A549 (cell line): ENCODE measurements around the gene FXN. TPM values are rescaled to one million over a fixed set of nuclear protein-coding genes. Genes with fewer than 3 reads are reported as not detected.

Source experiments
- ATAC-seq, 2 experiments: fragments of 200-7000 bp in 1 of 2; fragments of >200 bp in 1 of 2; cut with Nextera tagmentation in 1 of 2; cut with Tn5 transposase in 1 of 2; 3 replicates each; pipeline versions ENCODE4 v1.8.0 to v1.9.1; 2018 to 2020; ENCODE audit warnings: mild to moderate bottlenecking in 1 of 2, moderate library complexity in 1 of 2
- CTCF ChIA-PET: fragments of 300-600 bp; sonication (Branson Sonifier 250); formaldehyde crosslinking; extraction: SDS; loops from one replicate; lab custom pipeline; 2021; ENCODE audit warnings: antibody characterized with exemption, inconsistent platforms; lab: Yijun Ruan, JAX
- POLR2A ChIA-PET: fragments of 350-600 bp; formaldehyde crosslinking; extraction: SDS; loops from one replicate; lab custom pipeline; 2021; ENCODE audit warnings: antibody characterized with exemption, inconsistent platforms; lab: Yijun Ruan, JAX
- DNase-seq, 2 experiments: peaks; one replicate each; pipeline versions ENCODE4 v3.0.0 to v3.0.0-alpha.2; 2011 to 2016; ENCODE audit warnings: low read depth in 1 of 2, low spot score in 1 of 2
- FAIRE-seq: peaks from 2 replicates; lab custom pipeline; 2011; peaks lifted over from hg19 to GRCh38; lab: Jason Lieb, UNC
- H3K27ac ChIP-seq, 2 experiments: fragments of >200 bp; sonication (Bioruptor Twin); formaldehyde crosslinking; 3 replicates each; pipeline ENCODE4 v1.5.1; 2016 to 2017
- H3K4me1 ChIP-seq: fragments of >200 bp; sonication (Bioruptor Twin); formaldehyde crosslinking; 3 replicates; pipeline ENCODE4 v1.6.1; 2016
- H3K4me2 ChIP-seq: fragments of >200 bp; sonication (Bioruptor Twin); formaldehyde crosslinking; 3 replicates; pipeline ENCODE4 v1.6.1; 2016
- H3K4me3 ChIP-seq: fragments of >200 bp; sonication (Bioruptor Twin); formaldehyde crosslinking; 3 replicates; pipeline ENCODE4 v1.5.1; 2016
- H3K9me3 ChIP-seq: fragments of >200 bp; sonication (Bioruptor Twin); formaldehyde crosslinking; 3 replicates; pipeline ENCODE4 v1.6.1; 2016
- EHF ChIP-seq: fragments of 250-450 bp; sonication (Bioruptor Pico); IDR thresholded peaks from 2 replicates; pipeline ENCODE4 v1.5.0; 2020; ENCODE audit warnings: mild to moderate bottlenecking
- ESRRA ChIP-seq: fragments of 150-350 bp; IDR thresholded peaks from 2 replicates; pipeline ENCODE4 v1.6.1; 2014; ENCODE audit warnings: mild to moderate bottlenecking, low read length, borderline replicate concordance
- FOSB ChIP-seq: fragments of 250-450 bp; sonication (Bioruptor Pico); IDR thresholded peaks from 2 replicates; pipeline ENCODE4 v1.5.0; 2020; ENCODE audit warnings: mild to moderate bottlenecking, moderate library complexity
- FOXS1 ChIP-seq: fragments of 250-450 bp; sonication (Bioruptor Pico); IDR thresholded peaks from 2 replicates; pipeline ENCODE4 v1.5.0; 2020; ENCODE audit warnings: mild to moderate bottlenecking, moderate library complexity
- HOXB13 ChIP-seq: fragments of 250-450 bp; sonication (Bioruptor Pico); IDR thresholded peaks from 2 replicates; pipeline ENCODE4 v1.5.0; 2020; ENCODE audit warnings: low read depth, mild to moderate bottlenecking, moderate library complexity
- HOXB5 ChIP-seq: fragments of 250-450 bp; sonication (Bioruptor Pico); IDR thresholded peaks from 2 replicates; pipeline ENCODE4 v1.5.0; 2020; ENCODE audit warnings: mild to moderate bottlenecking, moderate library complexity
- KDM1A ChIP-seq: fragments of 200-600 bp; sonication (generic); IDR thresholded peaks from 2 replicates; pipeline ENCODE4 v1.6.1; 2016; ENCODE audit warnings: low read depth, mild to moderate bottlenecking
- MAFK ChIP-seq: fragments of 450-650 bp; IDR thresholded peaks from 2 replicates; pipeline ENCODE4 v1.6.1; 2014; ENCODE audit not compliant: partially characterized antibody
- MAZ ChIP-seq: fragments of 150-350 bp; IDR thresholded peaks from 2 replicates; pipeline ENCODE4 v1.6.1; 2014; ENCODE audit warnings: antibody characterized with exemption, low read depth, low read length, borderline replicate concordance
- NPAS2 ChIP-seq: fragments of 250-450 bp; sonication (Bioruptor Pico); IDR thresholded peaks from 2 replicates; pipeline ENCODE4 v1.8.0; 2022; ENCODE audit warnings: mild to moderate bottlenecking, moderate library complexity, borderline replicate concordance
- RAD21 ChIP-seq, 2 experiments: fragments of >200 bp in 1 of 2; sonication (Bioruptor Twin) in 1 of 2; formaldehyde crosslinking in 1 of 2; IDR thresholded peaks in 1 of 2; conservative IDR thresholded peaks in 1 of 2; 2 replicates in 1 of 2; 3 replicates in 1 of 2; pipeline ENCODE4 v1.6.1; 2012 to 2018; ENCODE audit warnings: inconsistent platforms in 1 of 2
- RARB ChIP-seq: fragments of 250-450 bp; sonication (Bioruptor Pico); IDR thresholded peaks from 2 replicates; pipeline ENCODE4 v1.8.0; 2021; ENCODE audit warnings: mild to moderate bottlenecking, moderate library complexity
- RCOR1 ChIP-seq: fragments of 150-350 bp; IDR thresholded peaks from 2 replicates; pipeline ENCODE4 v1.6.1; 2014; ENCODE audit warnings: antibody characterized with exemption, low read length, low read depth
- RFX5 ChIP-seq: fragments of 450-650 bp; IDR thresholded peaks from 2 replicates; pipeline ENCODE4 v1.7.1; 2014; ENCODE audit warnings: antibody characterized with exemption, mild to moderate bottlenecking, moderate library complexity
- SREBF2 ChIP-seq: fragments of 450-650 bp; IDR thresholded peaks from 2 replicates; pipeline ENCODE4 v1.6.1; 2014; ENCODE audit warnings: mild to moderate bottlenecking, moderate library complexity
- TFCP2L1 ChIP-seq: fragments of 250-450 bp; sonication (Bioruptor Pico); IDR thresholded peaks from 2 replicates; pipeline ENCODE4 v1.5.0; 2021; ENCODE audit warnings: mild to moderate bottlenecking
- TP53 ChIP-seq: fragments of 250-450 bp; sonication (Bioruptor Pico); IDR thresholded peaks from 2 replicates; pipeline ENCODE4 v1.5.0; 2021; ENCODE audit warnings: mild to moderate bottlenecking, moderate library complexity
- ZFP36 ChIP-seq: fragments of 450-650 bp; IDR thresholded peaks from 2 replicates; pipeline ENCODE4 v1.6.1; 2014; ENCODE audit warnings: borderline replicate concordance; ENCODE audit not compliant: partially characterized antibody
- ZNF302 ChIP-seq: fragments of 250-450 bp; sonication (Bioruptor Pico); IDR thresholded peaks from 2 replicates; pipeline ENCODE4 v1.9.0; 2021; ENCODE audit warnings: inconsistent platforms, mild to moderate bottlenecking, moderate library complexity
- WGBS: methylation state at CpG from one replicate; pipeline ENCODE4 v1.1.6; 2017; ENCODE audit errors: missing lambda C conversion rate; 5-methylcytosine and 5-hydroxymethylcytosine counted together
- polyA plus RNA-seq, 4 experiments: library from polyadenylated mRNA; depleted of rRNA in 3 of 4; stranded (reverse); fragments of >200 nt; fragmentation: RNase III in 1 of 4; extraction: RNeasy Plus Mini Kit Qiagen cat#74134 plus additional on column Dnase treatment in 1 of 4; gene quantifications; 2 replicates in 3 of 4; 3 replicates in 1 of 4; pipeline ENCODE4 v1.2.3, GENCODE V29; 2011 to 2017
- TF ChIP-seq, protein P1 (sequence below): IDR thresholded peaks from 2 replicates; pipeline ENCODE4 v1.6.1; 2012
- TF ChIP-seq, protein P2 (sequence below): fragments of 450-650 bp; IDR thresholded peaks from 2 replicates; pipeline ENCODE4 v1.6.1; 2014; ENCODE audit warnings: antibody characterized with exemption
- TF ChIP-seq, protein P3 (sequence below): IDR thresholded peaks from 2 replicates; pipeline ENCODE4 v1.6.1; 2012; ENCODE audit warnings: low read depth, borderline replicate concordance
- TF ChIP-seq, protein P4 (sequence below): fragments of >200 bp; sonication (Bioruptor Twin); formaldehyde crosslinking; IDR thresholded peaks from 3 replicates; pipeline ENCODE4 v1.5.1; 2016

Gene FXN
- polyA plus RNA-seq, 2 of the 4 experiments (the other 2 are of a cell fraction): 22.5 to 26.0 TPM

DNA sequence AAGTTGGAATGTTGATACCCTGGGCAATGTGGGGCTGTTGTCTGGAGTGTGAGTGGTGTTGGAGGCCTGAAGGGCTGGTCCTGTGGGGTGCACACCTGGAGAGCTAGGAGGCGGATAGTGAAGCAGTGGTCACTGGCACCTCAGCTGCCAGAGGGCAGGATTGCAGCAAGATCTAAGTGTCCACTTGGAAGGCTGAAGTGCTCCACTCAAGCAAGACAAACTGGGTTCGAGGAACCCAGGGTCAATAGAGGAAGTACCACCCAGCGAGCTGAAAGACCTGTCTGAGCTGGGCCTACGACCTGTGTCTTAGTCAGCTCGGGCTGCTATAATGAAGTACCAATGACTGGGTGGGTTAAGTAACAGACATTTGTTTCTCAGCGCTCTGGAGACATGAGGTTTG is 98.9 kb downstream of the FXN start:
- 77% methylated on average over 6 of the region's 6 CpGs for WGBS
- Histone ChIP-seq H3K4me1 (peaks cover 16% of the 10 kb centered on the region; the same call in 2 of the 3 replicates), H3K4me3 (no peak overlapping the region), H3K9me3 (no peaks in the 10 kb centered on the region), H3K4me2 (no peak overlapping the region), H3K27ac (no peak overlapping the region)
- ChIA-PET CTCF (interaction anchor here (1.1 to 1.8 kb wide), 3 partner anchors 15 to 59 kb away, joined by 3 to 4 read pairs (median 4); no protein-coding TSS in a partner anchor), POLR2A (no interaction called here)
- ATAC-seq: no peak
- no peak for DNase-seq
- TF ChIP-seq EHF (CRISPR knock-in tag) (no peak), NPAS2 (CRISPR knock-in tag) (no peak), KDM1A (no peak), RAD21 (conservative IDR thresholded peaks at IDR 0.05 in 1 of 2, IDR thresholded peaks at IDR 0.05 in 1 of 2) (no peak), ZFP36 (no peak), ESRRA (no peak), TP53 (CRISPR knock-in tag) (no peak), RFX5 (no peak), ZNF302 (CRISPR knock-in tag) (no peak), RCOR1 (no peak), FOSB (no peak), TFCP2L1 (no peak), RARB (CRISPR knock-in tag) (no peak)
- TF ChIP-seq, protein P1, sequence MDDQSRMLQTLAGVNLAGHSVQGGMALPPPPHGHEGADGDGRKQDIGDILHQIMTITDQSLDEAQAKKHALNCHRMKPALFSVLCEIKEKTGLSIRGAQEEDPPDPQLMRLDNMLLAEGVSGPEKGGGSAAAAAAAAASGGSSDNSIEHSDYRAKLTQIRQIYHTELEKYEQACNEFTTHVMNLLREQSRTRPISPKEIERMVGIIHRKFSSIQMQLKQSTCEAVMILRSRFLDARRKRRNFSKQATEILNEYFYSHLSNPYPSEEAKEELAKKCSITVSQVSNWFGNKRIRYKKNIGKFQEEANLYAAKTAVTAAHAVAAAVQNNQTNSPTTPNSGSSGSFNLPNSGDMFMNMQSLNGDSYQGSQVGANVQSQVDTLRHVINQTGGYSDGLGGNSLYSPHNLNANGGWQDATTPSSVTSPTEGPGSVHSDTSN: no peak
- TF ChIP-seq, protein P2, sequence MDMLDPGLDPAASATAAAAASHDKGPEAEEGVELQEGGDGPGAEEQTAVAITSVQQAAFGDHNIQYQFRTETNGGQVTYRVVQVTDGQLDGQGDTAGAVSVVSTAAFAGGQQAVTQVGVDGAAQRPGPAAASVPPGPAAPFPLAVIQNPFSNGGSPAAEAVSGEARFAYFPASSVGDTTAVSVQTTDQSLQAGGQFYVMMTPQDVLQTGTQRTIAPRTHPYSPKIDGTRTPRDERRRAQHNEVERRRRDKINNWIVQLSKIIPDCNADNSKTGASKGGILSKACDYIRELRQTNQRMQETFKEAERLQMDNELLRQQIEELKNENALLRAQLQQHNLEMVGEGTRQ: no peak
- no peak for FAIRE-seq

DNA sequence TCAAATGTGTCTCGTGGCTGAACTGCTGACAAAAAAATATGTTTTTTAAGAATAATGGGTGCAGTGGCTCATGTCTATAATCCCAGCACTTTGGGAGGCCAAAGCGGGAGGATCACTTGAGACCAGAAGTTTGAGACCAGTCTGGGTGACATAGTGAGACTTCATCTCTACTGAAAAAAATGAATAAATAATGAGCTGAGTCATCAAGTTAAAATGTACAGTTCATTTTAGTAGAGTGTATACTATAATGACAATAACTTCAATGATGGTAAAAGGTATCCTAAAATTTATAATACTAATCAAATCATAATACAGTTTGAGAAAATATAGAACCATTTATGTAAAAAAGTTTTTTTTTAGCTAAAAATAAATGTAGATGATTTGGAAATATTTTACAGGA is 100.6 kb downstream of the FXN start:
- 80% methylated on average over 2 of the region's 2 CpGs for WGBS
- FAIRE-seq (no peak), ATAC-seq (no peak), DNase-seq (no peak)
- H3K4me1 ChIP-seq: peaks cover 9% of the 10 kb centered on the region; the same call in 1 of the 3 replicates
- H3K27ac ChIP-seq: no peak overlapping the region
- ChIA-PET CTCF (interaction anchor here (0.9 to 1.5 kb wide), 2 partner anchors 22 to 26 kb away, joined by 3 to 6 read pairs; no protein-coding TSS in a partner anchor), POLR2A (no interaction called here)
- no peak overlapping the region for H3K4me2 ChIP-seq
- no peaks in the 10 kb centered on the region for H3K9me3 ChIP-seq
- H3K4me3 ChIP-seq: no peak overlapping the region
- peak; percentile 68 for TF ChIP-seq MAFK
- no peak for TF ChIP-seq HOXB5 (CRISPR knock-in tag)
- TF ChIP-seq, protein P3, sequence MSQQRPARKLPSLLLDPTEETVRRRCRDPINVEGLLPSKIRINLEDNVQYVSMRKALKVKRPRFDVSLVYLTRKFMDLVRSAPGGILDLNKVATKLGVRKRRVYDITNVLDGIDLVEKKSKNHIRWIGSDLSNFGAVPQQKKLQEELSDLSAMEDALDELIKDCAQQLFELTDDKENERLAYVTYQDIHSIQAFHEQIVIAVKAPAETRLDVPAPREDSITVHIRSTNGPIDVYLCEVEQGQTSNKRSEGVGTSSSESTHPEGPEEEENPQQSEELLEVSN: no peak
- no peak for TF ChIP-seq MAZ
- no peak for TF ChIP-seq HOXB13 (CRISPR knock-in tag)
- no peak for TF ChIP-seq FOXS1 (CRISPR knock-in tag)
- TF ChIP-seq, protein P4, sequence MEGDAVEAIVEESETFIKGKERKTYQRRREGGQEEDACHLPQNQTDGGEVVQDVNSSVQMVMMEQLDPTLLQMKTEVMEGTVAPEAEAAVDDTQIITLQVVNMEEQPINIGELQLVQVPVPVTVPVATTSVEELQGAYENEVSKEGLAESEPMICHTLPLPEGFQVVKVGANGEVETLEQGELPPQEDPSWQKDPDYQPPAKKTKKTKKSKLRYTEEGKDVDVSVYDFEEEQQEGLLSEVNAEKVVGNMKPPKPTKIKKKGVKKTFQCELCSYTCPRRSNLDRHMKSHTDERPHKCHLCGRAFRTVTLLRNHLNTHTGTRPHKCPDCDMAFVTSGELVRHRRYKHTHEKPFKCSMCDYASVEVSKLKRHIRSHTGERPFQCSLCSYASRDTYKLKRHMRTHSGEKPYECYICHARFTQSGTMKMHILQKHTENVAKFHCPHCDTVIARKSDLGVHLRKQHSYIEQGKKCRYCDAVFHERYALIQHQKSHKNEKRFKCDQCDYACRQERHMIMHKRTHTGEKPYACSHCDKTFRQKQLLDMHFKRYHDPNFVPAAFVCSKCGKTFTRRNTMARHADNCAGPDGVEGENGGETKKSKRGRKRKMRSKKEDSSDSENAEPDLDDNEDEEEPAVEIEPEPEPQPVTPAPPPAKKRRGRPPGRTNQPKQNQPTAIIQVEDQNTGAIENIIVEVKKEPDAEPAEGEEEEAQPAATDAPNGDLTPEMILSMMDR: no peak
- TF ChIP-seq SREBF2: no peak
